Heart right ventricle (tissue), 16 donors: ENCODE measurements around the gene CSMD2. TPM values are rescaled to one million over a fixed set of nuclear protein-coding genes. Genes with fewer than 3 reads are reported as not detected.
A peak's percentile ranks its signal among the peaks of the same experiment; 100 is the strongest.

Experiments used
- ATAC-seq, 8 donors: fragments of 200-7000 bp; cut with Tn5 transposase; one replicate each; pipeline ENCODE4 v1.9.1; 2020; ENCODE audit warnings: mild to moderate bottlenecking in 8 of 8, moderate library complexity in 8 of 8, moderate number of reproducible peaks in 1 of 8
- DNase-seq, 2 donors: peaks; one replicate each; pipeline ENCODE4 v3.0.0-alpha.2; 2020
- H3K27ac ChIP-seq, 10 donors: fragments of 200-600 bp; sonication (generic) in 2 of 10; one replicate each; pipeline versions ENCODE4 v1.5.0 to v1.8.0; 2020 to 2022; ENCODE audit warnings: mild to moderate bottlenecking in 3 of 10
- H3K27me3 ChIP-seq, 7 donors: fragments of 200-600 bp; one replicate each; pipeline ENCODE4 v1.8.0; 2021 to 2022; ENCODE audit warnings: mild to moderate bottlenecking in 2 of 7
- H3K36me3 ChIP-seq, 9 donors: fragments of 200-600 bp; sonication (generic) in 1 of 9; one replicate each; pipeline versions ENCODE4 v1.5.0 to v1.8.0; 2020 to 2022; ENCODE audit warnings: mild to moderate bottlenecking in 2 of 9
- H3K4me1 ChIP-seq, 9 donors: fragments of 200-600 bp; sonication (generic) in 1 of 9; one replicate each; pipeline versions ENCODE4 v1.5.0 to v1.8.0; 2020 to 2022; ENCODE audit warnings: mild to moderate bottlenecking in 4 of 9
- H3K4me3 ChIP-seq, 10 donors: fragments of 200-600 bp; sonication (generic) in 2 of 10; one replicate each; pipeline versions ENCODE4 v1.5.0 to v1.8.0; 2020 to 2022; ENCODE audit warnings: mild to moderate bottlenecking in 7 of 10, moderate library complexity in 2 of 10
- H3K9me3 ChIP-seq, 11 donors: fragments of 200-600 bp in 10 of 11; sonication (generic) in 2 of 11; one replicate each; pipeline versions ENCODE4 v1.5.0 to v1.8.0; 2013 to 2022; ENCODE audit warnings: mild to moderate bottlenecking in 2 of 11, control low read depth in 1 of 11, moderate library complexity in 1 of 11
- WGBS, 2 donors: extraction: QIAGEN DNeasy Blood & Tissue Kit; methylation state at CpG; one replicate each; pipeline ENCODE4 v1.1.7; 2013; ENCODE audit warnings: inconsistent platforms in 1 of 2; 5-methylcytosine and 5-hydroxymethylcytosine counted together
- intact Hi-C, 10 donors: fragments of 100-400 bp; cut with DNase I; formaldehyde crosslinking; loops; one replicate each; pipeline versions ENCODE4 v1.11.1 to v1.14.2; 2022
- polyA plus RNA-seq, 2 donors: library from polyadenylated mRNA; stranded (reverse); fragments of 200-250 nt; gene quantifications; one replicate each; pipeline ENCODE4 v1.2.3, GENCODE V29; 2013
- total RNA-seq, 10 donors: library from RNA; stranded (reverse); fragmentation: NEBNext Ultra II Directional in 3 of 10; extraction: Animal tissue kit (Norgen Biotek cat#: 25700) in 3 of 10; gene quantifications; one replicate each; pipeline versions ENCODE4 v1.2.1 to v1.2.4, GENCODE V29; 2021 to 2023
- TF ChIP-seq, protein P1 (sequence below), 9 donors: fragments of 200-600 bp; sonication (generic) in 2 of 9; IDR thresholded peaks; one replicate each; pipeline versions ENCODE4 v1.5.0 to v1.8.0; 2021 to 2022; ENCODE audit warnings: antibody characterized with exemption in 9 of 9, mild to moderate bottlenecking in 5 of 9, moderate library complexity in 1 of 9
- donor health status: Arrhythmogenic right ventricular cardiomyopathy.
- donor health status: ischemic (EF 13 %, LVEDD 7.1; RV severe dilation, severe dysfunction).
- donor health status: healthy with polysubstance abuse.
- donor health status: DM: no; HTN: yes; CAD: no.
- donor health status: DM: no; HTN: no; CAD: no.
- donor health status: ischemic (EF 25% LVEDD 6.9; RV normal size, moderate dysfunction).
- donor health status: ischemic (EF 25% LVEDD 5.7; RV mildly dilated, moderate dysfunction).
- donor health status: healthy.
- donor health status: DM: yes; HTN: yes; CAD: no.
- donor health status: Ischemic cardiomyopathy.
- donor health status: ischemic (EF 35%, LVEDD 5.7; RV mildly dilated, moderate dysfunction).
- donor health status: nonischemic (EF 11% LVEDD 7.7; RV severe dilation, severe dysfunction).
- donor health status: DM: yes; HTN: yes; CAD: no.
- donor health status: PGD.
- donor health status: ischemic (EF 29% LVEDD 5.4; RV normal size, mild dysfunction).
- donor health status: nonischemic (EF 23%, LVEDD 6.1; RV moderate dilation, normal function).

Gene CSMD2
- total and polyA plus RNA-seq, 12 donors: 0.04 to 0.97 (median 0.14) TPM; not detected in 1

DNA sequence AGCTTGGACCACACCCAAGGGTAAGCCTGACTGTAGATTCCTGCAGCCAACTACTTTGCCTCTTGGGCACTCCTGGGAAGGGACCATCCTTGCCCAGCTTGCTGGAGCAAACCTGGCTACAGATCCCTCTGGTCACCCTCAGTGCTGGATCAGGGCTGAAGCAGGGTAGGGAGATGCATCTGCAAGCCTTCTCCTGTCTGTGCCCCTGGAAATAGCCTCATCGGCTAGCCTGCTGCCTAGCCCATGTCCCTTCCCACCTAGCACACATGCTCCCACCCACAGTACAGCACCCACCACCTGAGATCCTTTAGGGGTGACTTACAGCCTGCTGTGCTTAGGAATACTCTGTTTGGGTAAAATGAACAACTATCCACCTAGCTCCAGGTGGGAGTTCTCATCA is 478.5 kb downstream of the CSMD2 start:
- H3K27ac ChIP-seq: no peak overlapping the region
- no peaks in the 10 kb centered on the region for H3K9me3 ChIP-seq
- intact Hi-C loops: no loop called here
- no peak for DNase-seq
- peaks cover 0 to 40% (median 7%) of the 10 kb centered on the region in 7 donors for H3K27me3 ChIP-seq
- WGBS, 2 donors: 88 to 100% methylated on average over 1 of the region's 1 CpG
- H3K4me1 ChIP-seq: no peaks in the 10 kb centered on the region
- H3K36me3 ChIP-seq: no peaks in the 10 kb centered on the region
- no peak overlapping the region for H3K4me3 ChIP-seq
- ATAC-seq: no peak
- TF ChIP-seq, protein P1, sequence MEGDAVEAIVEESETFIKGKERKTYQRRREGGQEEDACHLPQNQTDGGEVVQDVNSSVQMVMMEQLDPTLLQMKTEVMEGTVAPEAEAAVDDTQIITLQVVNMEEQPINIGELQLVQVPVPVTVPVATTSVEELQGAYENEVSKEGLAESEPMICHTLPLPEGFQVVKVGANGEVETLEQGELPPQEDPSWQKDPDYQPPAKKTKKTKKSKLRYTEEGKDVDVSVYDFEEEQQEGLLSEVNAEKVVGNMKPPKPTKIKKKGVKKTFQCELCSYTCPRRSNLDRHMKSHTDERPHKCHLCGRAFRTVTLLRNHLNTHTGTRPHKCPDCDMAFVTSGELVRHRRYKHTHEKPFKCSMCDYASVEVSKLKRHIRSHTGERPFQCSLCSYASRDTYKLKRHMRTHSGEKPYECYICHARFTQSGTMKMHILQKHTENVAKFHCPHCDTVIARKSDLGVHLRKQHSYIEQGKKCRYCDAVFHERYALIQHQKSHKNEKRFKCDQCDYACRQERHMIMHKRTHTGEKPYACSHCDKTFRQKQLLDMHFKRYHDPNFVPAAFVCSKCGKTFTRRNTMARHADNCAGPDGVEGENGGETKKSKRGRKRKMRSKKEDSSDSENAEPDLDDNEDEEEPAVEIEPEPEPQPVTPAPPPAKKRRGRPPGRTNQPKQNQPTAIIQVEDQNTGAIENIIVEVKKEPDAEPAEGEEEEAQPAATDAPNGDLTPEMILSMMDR (IDR thresholded peaks at IDR 0.05): no peak

GRCh38 chr1:33685256-33685655 is 479.8 kb downstream of the CSMD2 start:
- no peaks in the 10 kb centered on the region for H3K36me3 ChIP-seq
- DNase-seq (no peak), ATAC-seq (no peak)
- no peak overlapping the region for H3K27ac ChIP-seq
- peaks cover 0 to 43% (median 7%) of the 10 kb centered on the region in 7 donors for H3K27me3 ChIP-seq
- no peaks in the 10 kb centered on the region for H3K4me1 ChIP-seq
- WGBS, 2 donors: 52 to 66% methylated on average over 5 of the region's 5 CpGs
- TF ChIP-seq, protein P1 (IDR thresholded peaks at IDR 0.05): no peak
- H3K4me3 ChIP-seq: no peak overlapping the region
- H3K9me3 ChIP-seq: no peaks in the 10 kb centered on the region
- intact Hi-C loops: no loop called here

GRCh38 chr1:33684396-33685179 is 480.4 kb downstream of the CSMD2 start:
- WGBS, 2 donors: 72 to 78% methylated on average over 9 of the region's 9 CpGs

DNA sequence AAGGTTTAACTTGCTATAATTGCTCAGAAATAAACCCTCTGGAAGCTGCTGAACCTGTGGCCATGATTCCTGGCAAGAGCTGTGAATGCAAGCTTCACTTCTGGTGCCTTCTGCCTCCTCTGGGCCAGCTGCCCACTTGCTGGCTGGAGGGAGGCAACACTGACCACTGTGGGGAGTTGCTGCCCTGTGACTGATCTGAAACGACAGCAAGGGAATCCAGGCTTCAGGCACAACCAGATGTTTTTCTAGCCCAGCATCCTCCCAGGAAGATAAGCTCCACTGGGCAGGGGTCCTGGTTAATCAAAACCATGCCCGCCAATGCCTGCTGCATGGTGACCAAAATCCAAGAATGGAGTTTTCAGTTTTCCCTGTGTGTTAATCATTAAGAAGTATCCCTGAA is 481.1 kb downstream of the CSMD2 start:
- H3K36me3 ChIP-seq: no peaks in the 10 kb centered on the region
- no peaks in the 10 kb centered on the region for H3K4me1 ChIP-seq
- WGBS, 2 donors: 15 to 21% methylated on average over 2 of the region's 2 CpGs
- H3K27me3 ChIP-seq: peaks cover 0 to 41% (median 7%) of the 10 kb centered on the region in 7 donors
- DNase-seq (peak; percentile 12 to 37), ATAC-seq (peak in 3 of 8 donors; percentile 33 to 70 (median 51))
- TF ChIP-seq, protein P1 (IDR thresholded peaks at IDR 0.05): peak in 1 of 9 donors; percentile 11
- no peak overlapping the region for H3K4me3 ChIP-seq
- intact Hi-C loops: no loop called here
- no peak overlapping the region for H3K27ac ChIP-seq
- no peaks in the 10 kb centered on the region for H3K9me3 ChIP-seq

More at GRCh38 chr1:33684396-33685179, 480.4 kb downstream of the CSMD2 start:
- Histone ChIP-seq H3K9me3 (no peaks in the 10 kb centered on the region), H3K36me3 (no peaks in the 10 kb centered on the region), H3K4me1 (no peaks in the 10 kb centered on the region), H3K27ac (no peak overlapping the region), H3K4me3 (no peak overlapping the region), H3K27me3 (peaks cover 0 to 43% (median 7%) of the 10 kb centered on the region in 7 donors)
- TF ChIP-seq, protein P1 (IDR thresholded peaks at IDR 0.05): no peak
- ATAC-seq: no peak
- DNase-seq: no peak
- intact Hi-C loops: no loop called here
